Measurements from ENCODE around the gene CTNNA3. TPM values are rescaled to one million over a fixed set of nuclear protein-coding genes. Genes with fewer than 3 reads are reported as not detected.

The CTNNA3 gene
- total RNA-seq, 1 experiment from 2014 or later, result 0.02 TPM

GRCh38 chr10:66910671-66911070 is 785.3 kb downstream of the CTNNA3 start:
- Mint-ChIP-seq H3K27ac (ENCODE audit: low read depth, unreplicated experiment) (no peak overlapping the region), H3K4me1 (ENCODE audit: insufficient read depth, unreplicated experiment) (peaks cover under 1% of the 10 kb centered on the region), H3K9me3 (ENCODE audit: unreplicated experiment) (no peaks in the 10 kb centered on the region), H3K4me3 (ENCODE audit: unreplicated experiment) (no peak overlapping the region), H3K27me3 (ENCODE audit: insufficient read depth, unreplicated experiment) (no peaks in the 10 kb centered on the region), H3K36me3 (ENCODE audit: insufficient read depth, unreplicated experiment) (no peaks in the 10 kb centered on the region)
- ChIA-PET POLR2A (no interaction called here), CTCF (no interaction called here)
- no TSS peak for BruUV-seq (replicated peaks)
- intact Hi-C loops (cut with micrococcal nuclease), result no loop called here
- no peak for DNase-seq (ENCODE audit: unreplicated experiment)
- TF ChIP-seq, protein P1, sequence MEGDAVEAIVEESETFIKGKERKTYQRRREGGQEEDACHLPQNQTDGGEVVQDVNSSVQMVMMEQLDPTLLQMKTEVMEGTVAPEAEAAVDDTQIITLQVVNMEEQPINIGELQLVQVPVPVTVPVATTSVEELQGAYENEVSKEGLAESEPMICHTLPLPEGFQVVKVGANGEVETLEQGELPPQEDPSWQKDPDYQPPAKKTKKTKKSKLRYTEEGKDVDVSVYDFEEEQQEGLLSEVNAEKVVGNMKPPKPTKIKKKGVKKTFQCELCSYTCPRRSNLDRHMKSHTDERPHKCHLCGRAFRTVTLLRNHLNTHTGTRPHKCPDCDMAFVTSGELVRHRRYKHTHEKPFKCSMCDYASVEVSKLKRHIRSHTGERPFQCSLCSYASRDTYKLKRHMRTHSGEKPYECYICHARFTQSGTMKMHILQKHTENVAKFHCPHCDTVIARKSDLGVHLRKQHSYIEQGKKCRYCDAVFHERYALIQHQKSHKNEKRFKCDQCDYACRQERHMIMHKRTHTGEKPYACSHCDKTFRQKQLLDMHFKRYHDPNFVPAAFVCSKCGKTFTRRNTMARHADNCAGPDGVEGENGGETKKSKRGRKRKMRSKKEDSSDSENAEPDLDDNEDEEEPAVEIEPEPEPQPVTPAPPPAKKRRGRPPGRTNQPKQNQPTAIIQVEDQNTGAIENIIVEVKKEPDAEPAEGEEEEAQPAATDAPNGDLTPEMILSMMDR (IDR thresholded peaks at IDR 0.05; ENCODE audit: unreplicated experiment), result no peak

DNA sequence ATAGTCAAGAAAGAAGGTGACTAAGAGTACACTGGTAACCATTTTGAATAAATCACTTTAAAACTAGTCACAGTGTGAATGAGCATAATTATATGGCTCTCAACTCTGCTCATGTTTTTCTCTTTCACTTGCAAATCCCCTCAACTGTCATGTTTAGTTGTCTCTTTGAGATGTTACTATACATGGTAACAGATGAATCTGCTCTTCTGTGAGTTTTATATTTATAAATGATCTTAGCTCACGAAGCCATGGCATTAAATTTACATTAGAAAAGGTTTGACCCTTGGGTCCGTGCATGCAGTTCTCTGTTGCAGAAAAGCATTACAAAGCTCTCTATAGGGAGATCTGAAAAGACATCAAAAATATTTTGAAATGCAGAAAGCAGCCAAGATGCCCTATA is 803.1 kb downstream of the CTNNA3 start:
- intact Hi-C loops (cut with micrococcal nuclease), result no loop called here
- no peaks in the 10 kb centered on the region for H3K4me1 Mint-ChIP-seq (ENCODE audit: insufficient read depth, unreplicated experiment)
- H3K4me3 Mint-ChIP-seq (ENCODE audit: unreplicated experiment), result no peak overlapping the region
- peaks cover 16% of the 10 kb centered on the region for H3K9me3 Mint-ChIP-seq (ENCODE audit: unreplicated experiment)
- BruUV-seq (replicated peaks), result no TSS peak
- no peak for DNase-seq (ENCODE audit: unreplicated experiment)
- POLR2A ChIA-PET, result no interaction called here
- no peak overlapping the region for H3K27ac Mint-ChIP-seq (ENCODE audit: low read depth, unreplicated experiment)
- no peaks in the 10 kb centered on the region for H3K36me3 Mint-ChIP-seq (ENCODE audit: insufficient read depth, unreplicated experiment)
- TF ChIP-seq, protein P1 (IDR thresholded peaks at IDR 0.05; ENCODE audit: unreplicated experiment), result no peak
- CTCF ChIA-PET, result no interaction called here
- H3K27me3 Mint-ChIP-seq (ENCODE audit: insufficient read depth, unreplicated experiment), result no peaks in the 10 kb centered on the region

DNA sequence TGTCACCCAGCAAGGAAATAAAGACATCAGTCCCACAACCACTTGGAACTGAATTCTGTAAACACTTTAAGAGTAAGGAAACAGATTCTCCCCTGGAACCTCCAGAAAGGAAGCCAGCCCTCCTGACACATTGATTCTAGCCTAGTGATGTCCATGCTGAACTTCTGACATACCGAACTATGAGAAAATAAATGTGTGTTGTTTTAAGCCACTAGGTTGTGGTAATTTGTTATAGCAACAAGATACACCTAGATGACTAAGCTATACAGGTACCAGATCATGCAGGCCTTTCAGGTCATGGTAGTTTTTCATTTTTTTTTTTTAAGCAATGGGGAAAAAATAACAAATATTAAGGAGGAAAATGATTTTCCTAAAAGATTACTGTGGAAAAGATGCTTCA is 807.8 kb downstream of the CTNNA3 start:
- ChIA-PET POLR2A (no interaction called here), CTCF (interaction anchor here (1.6 kb wide), 1 partner anchor 25 kb away, joined by 3 read pairs; no protein-coding TSS in a partner anchor)
- BruUV-seq (replicated peaks), result no TSS peak
- DNase-seq (ENCODE audit: unreplicated experiment), result no peak
- Mint-ChIP-seq H3K9me3 (ENCODE audit: unreplicated experiment) (peaks cover 7% of the 10 kb centered on the region), H3K27me3 (ENCODE audit: insufficient read depth, unreplicated experiment) (no peaks in the 10 kb centered on the region), H3K27ac (ENCODE audit: low read depth, unreplicated experiment) (no peak overlapping the region), H3K4me1 (ENCODE audit: insufficient read depth, unreplicated experiment) (no peaks in the 10 kb centered on the region), H3K4me3 (ENCODE audit: unreplicated experiment) (no peak overlapping the region), H3K36me3 (ENCODE audit: insufficient read depth, unreplicated experiment) (no peaks in the 10 kb centered on the region)
- TF ChIP-seq, protein P1 (IDR thresholded peaks at IDR 0.05; ENCODE audit: unreplicated experiment), result no peak
- intact Hi-C loops (cut with micrococcal nuclease), result no loop called here

DNA sequence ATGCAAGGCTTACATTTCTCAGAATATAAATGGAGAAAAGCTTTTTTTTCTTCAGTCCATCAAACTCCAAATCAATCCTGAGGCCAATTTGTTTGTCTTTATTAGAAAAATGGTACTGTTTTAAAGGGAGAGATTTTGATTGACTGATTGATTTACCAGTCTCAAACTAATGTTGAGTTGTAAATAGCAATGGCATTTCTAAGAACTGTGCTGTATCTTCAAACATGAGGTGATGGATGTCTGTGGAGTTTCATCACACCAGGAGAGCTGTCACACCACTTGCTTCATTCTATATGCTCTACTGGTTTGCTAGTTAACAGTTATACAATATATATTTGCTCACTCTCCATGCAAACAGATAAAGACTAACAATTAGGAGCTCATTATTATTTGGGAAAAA is 809.1 kb downstream of the CTNNA3 start:
- TF ChIP-seq, protein P1 (IDR thresholded peaks at IDR 0.05; ENCODE audit: unreplicated experiment), result no peak
- CTCF ChIA-PET, result no interaction called here

More for the DNA sequence above, 809.1 kb downstream of the CTNNA3 start:
- peaks cover 7% of the 10 kb centered on the region for H3K9me3 Mint-ChIP-seq (ENCODE audit: unreplicated experiment)
- POLR2A ChIA-PET, result no interaction called here
- intact Hi-C loops (cut with micrococcal nuclease), result no loop called here
- DNase-seq (ENCODE audit: unreplicated experiment), result no peak
- H3K4me3 Mint-ChIP-seq (ENCODE audit: unreplicated experiment), result no peak overlapping the region
- no peaks in the 10 kb centered on the region for H3K36me3 Mint-ChIP-seq (ENCODE audit: insufficient read depth, unreplicated experiment)
- H3K27ac Mint-ChIP-seq (ENCODE audit: low read depth, unreplicated experiment), result no peak overlapping the region
- no peaks in the 10 kb centered on the region for H3K4me1 Mint-ChIP-seq (ENCODE audit: insufficient read depth, unreplicated experiment)
- H3K27me3 Mint-ChIP-seq (ENCODE audit: insufficient read depth, unreplicated experiment), result no peaks in the 10 kb centered on the region
- no TSS peak for BruUV-seq (replicated peaks)
